GM18519 (cell line): ENCODE measurements around the gene MCUR1.
"Not testable (repeated sequence)": the region's sequence is repeated elsewhere in the genome, so short reads cannot be mapped to it uniquely, and the experiment has no call there.

Experiments used
- ATAC-seq: cut with Tn5 transposase; IDR thresholded peaks from one replicate; pipeline ENCODE4 v1.9.1; 2021; ENCODE audit warnings: mild to moderate bottlenecking, moderate library complexity; ENCODE audit not compliant: unreplicated experiment, low FRiP score

Gene MCUR1

DNA sequence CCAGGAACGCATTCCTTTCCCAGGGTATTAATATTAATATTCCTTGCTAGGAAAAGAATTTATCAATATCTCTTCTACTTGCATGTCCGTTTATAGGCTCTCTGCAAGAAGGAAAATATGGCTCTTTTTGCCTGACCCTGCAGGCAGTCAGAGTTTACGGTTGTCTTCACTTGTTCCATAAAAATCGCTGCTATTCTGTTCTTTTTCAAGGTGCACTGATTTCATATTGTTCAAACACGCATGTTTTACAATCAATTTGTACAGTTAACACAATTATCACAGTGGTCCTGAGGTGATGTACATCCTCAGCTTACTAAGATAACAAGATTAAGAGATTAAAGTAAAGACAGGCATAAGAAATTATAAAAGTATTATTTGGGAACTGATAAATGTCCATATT lies 15.1 kb upstream of the MCUR1 start:
- not testable (repeated sequence) for ATAC-seq

DNA sequence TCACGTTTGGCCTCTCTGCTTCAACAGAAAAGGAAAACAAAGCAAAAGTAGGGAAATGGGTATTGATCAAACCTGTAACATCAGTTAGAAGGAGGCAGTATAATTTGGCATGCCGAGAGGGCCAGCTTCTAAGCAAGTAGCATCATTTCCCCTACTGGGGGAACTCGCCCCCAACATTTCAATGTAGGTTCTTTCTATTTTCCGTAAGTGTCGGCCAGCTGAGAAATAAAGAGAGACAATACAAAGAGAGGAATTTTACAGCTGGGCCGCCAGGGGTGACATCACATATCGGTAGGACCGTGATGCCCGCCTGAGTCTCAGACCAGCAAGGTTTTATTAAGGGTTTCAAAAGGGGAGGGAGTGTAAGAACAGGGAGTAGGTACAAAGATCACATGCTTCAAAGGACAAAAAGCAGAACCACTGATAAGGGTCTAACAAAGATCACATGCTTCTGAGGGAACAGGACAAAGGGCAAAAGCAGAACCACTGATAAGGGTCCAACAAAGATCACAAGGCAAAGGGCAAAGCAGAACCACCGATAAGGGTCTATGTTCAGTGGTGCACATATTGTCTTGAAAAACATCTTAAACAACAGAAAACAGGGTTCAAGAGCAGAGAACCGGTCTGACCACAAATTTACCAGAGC lies 14.4 kb upstream of the MCUR1 start:
- not testable (repeated sequence) for ATAC-seq

DNA sequence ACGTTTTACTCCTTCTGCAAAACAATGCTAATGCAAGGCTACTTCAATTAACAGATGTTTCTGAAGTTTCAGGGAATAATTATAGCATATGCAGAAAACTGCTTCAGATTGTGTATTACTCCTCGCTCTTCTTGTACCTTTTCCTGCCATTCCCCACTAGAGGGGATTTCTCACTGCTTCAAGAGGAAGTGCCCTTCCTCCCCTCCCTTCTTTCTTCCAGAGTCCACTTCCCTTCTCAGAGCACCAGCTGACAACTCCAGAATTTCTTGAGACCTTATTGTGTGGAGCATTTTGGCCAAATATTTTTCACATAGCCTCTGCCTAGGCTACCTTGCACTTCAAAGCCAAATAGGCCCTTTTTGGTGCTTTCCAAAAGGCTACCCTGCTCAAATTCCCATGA lies 12.7 kb upstream of the MCUR1 start:
- no peak for ATAC-seq

DNA sequence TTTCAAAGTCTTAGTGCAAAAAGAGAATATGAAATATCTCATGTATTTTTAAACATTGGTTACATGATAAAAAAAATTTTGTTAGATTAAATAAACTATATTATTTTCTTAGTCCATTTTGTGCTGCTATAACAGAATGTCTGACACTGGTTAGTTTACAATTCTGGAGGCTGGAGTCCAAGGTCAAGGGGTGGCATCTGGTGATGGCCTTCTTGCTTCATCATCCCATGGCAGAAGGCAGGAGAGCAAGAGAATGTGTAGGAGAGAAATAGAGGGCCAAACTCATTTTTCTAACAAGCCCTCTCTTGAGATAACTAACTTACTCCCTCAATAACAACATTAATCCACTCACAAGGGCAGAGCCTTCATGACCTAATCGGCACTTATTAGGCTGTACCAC lies 11.5 kb upstream of the MCUR1 start:
- ATAC-seq = no peak

DNA sequence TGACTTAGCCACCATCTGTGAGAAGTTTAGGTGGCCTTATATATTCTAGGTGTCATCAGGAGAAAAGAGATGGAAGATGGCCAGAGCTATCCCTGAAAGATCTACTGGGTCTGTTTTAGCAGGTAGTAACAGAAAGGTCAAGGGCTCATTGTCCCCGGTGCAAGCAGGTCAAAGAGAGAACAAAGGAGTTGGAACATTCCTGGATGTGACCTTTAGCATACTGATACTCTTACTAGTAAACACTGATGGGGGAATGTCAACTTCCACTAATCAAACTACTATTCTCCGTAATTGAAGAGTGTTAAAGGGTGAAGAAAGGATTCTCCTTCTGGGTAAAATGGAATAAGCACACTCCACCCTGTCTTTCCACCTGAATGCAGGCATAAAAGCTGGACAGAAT lies 4.0 kb upstream of the MCUR1 start:
- no peak for ATAC-seq

DNA sequence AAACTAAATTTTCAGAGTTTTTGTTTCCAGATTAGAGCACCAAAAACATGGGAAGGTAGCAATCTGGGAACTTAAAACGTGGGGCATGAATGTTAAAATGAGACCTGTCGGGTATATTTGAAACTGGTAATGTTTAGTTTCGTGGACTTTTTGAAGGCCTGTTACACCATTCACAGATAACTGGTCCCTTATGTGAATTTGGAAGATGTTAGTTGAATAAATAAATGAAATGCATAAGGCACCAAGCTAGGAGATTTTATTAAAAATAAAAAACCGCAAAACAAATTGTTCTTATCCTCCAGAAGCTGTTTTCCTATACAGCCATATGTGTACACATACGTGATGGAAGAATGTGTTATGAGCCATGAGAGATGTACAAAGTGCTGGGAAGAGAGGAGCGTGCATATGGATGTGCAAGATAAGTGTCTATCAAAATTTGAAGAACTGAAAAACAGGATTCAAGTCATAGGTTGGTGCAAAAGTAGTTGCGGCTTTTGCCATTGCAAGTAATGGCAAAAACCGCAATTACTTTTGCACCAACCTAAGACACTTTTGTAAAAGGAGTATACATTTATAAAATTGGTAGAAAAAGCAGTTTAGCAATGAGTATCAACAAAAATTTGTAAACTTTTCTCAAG lies 700 bp upstream of the MCUR1 start:
- no peak for ATAC-seq

DNA sequence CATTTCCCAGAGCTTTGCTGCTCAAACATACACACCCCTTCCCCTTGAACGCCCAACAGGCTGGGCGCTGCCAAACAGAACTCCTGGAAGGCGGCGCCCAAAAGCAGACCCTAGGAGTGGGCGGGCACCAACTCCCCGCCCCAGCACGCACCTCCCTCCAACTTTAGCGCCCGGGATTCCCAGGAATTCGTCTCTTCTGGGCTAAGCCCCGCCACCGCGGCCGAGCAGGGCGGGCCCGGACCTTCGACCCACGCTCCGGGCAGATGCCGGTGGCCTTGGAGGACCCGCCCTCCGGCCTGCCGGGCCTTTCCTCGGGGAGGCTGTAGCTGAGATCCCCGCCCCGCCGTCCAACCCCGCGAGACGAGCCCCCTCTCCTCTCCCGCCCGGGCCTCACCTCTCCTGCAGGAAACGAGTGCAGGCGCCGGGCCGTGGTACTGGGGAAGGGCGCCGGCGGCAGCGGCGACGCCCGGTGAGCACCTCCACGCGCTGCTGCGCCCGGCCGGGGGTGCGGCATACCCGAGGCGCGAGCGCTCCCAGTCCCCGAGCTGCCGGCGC lies 659 bp downstream of the MCUR1 start:
- peak; percentile 20 for ATAC-seq

DNA sequence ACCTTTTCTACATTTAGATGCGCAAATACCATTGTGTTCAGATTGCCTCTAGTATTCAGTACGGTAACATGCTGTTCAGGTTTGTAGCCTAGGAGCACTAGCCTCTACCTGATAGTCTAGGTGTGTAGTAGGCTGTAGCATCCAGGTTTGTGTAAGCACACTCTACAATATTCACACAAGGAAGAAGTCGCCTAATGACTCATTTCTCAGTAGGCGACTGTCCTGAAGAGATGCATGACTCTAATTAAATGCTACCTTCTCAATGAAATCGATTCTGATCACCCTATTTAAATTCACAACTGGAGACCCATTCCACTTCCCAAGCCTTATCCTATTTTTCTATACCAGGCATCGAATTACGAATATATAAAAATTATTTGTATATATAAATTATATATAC lies 1.3 kb downstream of the MCUR1 start:
- ATAC-seq = no peak

DNA sequence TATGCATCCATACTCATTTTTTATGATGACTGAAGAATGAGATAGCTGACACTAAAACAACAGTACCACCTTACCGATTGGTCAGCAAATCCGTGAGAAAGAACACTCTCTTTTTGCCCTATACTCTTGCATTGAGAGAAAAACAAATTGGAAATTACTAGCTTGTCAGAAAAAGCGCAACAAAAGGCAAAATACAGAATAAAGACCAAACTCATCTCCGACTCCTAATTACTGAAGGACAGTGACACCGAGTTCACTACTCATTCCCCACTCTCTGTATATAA lies 2.1 kb downstream of the MCUR1 start:
- no peak for ATAC-seq

DNA sequence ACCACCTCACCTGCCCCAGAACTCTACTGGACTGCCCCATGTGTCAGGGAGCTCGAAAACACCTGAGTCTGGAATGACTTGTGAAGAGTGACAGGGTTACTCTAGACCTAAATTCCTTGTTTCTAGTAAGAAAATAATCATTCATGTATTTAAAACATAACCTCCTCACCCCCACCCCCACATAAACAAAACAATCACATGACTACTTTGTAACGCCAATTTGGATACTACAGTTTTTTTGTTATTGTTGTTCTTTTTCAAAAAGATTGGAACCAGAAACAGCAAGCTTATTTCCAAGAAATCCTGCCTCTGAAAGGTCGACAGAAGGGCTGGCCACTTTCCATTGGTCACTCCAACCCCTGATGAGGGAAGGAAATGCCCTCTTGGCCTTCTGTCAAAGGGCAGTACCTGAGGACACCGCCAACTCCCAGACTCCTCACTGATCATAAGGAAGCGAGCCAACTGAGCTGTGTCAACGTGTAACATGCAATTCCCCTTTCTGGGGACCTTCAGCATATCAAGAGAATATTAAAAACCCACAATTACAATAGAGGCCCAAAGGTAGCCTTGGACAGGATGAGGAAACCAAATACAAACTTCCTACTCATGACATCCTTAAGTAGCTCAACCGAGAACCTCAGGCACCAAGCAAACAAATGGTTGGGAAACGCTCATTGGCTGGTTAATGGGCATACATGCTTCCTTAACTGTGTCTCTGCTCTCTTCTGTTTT lies 2.6 kb downstream of the MCUR1 start:
- no peak for ATAC-seq

DNA sequence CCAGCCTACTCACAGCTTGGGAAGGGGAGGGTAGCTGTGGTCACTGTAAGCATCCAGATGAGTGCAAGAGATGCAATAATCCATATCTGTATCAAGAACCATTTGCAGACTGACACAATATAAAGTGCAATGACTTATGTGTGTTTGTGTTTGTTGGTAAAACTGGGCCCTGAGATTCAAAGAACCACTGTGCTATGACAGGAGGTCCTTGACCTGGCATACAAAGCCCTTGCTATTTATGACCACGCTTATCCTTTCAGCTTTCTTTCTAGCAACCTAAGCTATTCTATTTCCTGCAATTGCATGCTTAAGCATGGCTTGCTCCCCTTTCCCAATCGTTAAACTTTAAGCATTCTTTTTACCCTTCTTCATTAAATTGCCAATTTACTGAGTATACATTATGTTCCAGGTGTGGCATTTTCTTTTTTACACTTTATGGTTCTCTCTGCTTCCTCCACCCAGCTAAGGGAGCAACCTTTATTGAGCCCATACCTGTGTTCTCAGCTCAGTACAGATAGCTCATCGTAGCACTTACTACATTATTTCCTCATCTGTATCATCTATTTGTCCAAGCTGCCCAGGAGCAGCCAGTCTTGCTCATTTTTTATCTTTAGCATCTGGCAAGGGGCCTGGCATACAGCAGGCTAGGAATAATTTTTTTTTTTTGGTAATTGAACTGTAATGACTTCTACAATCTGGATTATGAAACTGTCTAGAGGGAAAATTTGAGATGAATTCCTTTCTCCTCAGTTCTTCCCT lies 3.5 kb downstream of the MCUR1 start:
- ATAC-seq = no peak

DNA sequence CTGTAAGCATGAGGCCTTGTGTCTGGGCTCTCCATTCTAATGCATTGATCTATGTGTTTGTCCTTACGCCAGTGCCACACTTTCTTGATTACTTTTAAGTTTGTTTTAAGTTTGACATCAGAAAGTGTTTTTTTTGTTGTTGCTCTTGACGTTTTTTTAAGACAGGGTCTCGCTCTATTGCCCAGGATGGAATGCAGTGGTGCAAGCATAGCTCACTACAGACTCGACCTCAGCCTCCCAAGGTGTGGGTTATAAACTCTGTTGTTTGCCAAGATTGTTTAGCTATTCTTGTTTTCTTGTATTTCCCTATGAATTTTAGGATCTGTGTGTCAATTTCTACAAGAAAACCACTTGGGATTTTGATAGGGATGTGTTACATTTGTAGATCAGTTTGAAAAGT lies 5.6 kb downstream of the MCUR1 start:
- no peak for ATAC-seq

DNA sequence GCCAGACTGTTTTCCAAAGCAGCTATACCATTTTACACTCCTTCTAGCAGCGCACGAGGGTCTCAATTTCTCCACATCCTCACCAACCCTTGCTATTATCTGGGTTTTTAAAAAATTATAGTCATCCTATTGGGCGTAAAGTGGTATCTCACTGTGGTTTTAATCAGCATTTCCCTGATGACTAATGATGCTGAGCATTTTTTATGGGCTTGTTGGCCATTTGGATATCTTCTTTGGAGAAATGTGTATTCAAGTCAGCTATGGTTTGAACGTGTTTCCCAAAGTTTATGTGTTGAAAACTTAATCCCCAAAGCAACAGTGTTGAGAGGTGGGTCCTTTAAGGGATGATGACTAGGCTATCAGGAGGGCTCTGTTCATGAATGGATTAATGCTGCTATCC lies 6.7 kb downstream of the MCUR1 start:
- ATAC-seq = no peak

DNA sequence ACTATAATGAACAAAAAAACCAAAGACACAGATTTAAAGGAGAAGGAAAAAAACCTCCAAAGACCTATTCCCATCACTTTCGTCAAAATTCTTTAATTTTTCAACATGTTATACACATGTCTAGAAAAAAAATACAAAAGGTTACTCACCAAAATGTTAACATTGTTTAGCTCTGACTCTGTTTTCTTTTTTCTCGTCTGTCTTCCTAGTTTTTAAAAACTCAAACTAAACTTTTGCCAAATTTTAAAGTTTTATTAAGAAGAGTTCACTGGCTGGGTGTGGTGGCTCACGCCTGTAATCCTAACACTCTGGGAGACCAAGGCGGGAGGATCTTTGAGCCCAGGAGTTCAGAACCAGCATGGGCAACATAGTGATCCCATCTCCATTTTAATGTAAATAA lies 10.8 kb downstream of the MCUR1 start:
- ATAC-seq = no peak

DNA sequence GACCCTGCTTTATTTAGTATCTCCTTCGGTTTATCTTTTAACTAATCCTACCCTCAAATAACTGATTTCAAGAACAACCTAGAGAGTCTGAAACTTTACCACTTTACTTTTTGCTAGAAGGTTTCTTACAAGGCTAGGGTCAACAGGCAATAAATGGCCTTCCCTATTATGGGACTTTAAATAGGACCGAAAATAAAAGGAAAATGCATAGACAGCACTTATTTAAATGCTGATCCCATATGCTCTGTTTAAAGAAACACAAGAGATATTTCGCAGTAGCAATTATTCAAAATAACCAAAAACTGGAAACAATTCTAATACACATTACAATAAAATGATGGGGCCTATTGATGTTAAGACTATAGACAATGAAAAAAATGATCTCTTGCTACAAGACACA lies 13.7 kb downstream of the MCUR1 start:
- no peak for ATAC-seq

DNA sequence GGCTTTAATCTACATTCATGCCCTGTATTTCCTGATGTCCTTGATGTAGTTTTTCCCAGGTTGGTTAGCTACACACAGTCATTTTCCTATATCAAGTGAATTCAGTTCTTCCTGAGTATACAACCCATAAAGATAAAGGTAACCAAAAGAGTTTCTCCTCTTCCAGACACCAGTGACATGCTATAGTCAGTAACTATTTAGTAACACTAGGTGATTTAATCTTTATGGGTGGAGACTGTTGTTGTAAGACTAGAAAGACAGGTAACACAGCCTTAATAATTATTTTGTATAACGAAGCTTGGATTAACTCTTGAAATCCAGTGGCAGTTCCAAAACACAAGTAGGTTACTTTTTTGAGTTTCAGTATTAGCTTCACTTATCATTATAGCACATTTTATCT lies 17.6 kb downstream of the MCUR1 start:
- no peak for ATAC-seq

DNA sequence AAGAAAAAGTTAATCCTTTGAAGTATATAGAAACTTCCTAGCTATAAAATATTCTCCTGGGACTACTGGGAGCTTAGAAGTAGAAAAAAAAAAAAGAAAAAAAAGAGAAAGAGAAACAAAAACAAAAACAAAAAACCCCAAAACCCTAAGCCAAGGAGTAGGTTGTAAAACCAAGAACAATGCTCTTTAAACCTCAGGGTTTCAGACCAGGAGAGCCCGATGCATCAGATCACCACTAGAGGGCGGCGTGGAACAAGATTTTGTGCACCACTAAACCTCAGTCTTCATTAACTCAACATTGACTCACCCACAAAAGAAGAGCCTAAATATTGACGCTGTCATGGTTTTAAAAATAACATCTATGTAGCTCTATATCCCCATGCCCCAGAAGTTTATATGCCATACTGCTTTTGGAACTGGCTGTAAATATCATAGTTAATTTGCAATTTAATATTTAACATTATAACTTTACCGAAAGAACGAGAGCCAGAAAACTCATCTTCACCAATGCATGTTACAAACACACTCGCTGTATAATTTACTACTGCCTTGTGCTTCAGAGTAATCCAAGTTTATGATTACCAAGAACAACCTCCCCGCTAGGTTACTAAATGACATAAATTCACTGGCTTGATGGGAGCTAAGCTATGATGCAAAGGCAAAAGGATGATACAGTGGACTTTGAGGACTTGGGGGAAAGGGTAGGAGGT lies 19.2 kb downstream of the MCUR1 start:
- ATAC-seq = no peak

DNA sequence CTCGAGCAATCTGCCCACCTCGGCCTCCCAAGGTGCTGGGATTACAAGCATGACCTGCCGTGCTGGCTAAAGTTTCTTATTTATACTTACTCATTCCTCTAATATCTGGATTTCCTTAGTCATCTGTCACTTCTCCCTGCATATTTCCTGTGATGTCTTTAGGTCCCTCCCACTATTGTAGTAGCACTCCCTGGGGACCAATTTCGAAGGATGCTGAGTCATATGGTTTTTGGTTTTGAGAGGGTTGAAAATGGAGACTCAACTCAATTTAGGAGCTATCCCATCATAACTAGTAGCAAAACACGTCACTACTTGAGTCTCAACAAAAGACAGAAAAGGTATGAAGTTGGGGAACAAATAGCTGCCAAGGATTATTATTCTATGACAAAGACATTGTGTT lies 20.2 kb downstream of the MCUR1 start:
- no peak for ATAC-seq

DNA sequence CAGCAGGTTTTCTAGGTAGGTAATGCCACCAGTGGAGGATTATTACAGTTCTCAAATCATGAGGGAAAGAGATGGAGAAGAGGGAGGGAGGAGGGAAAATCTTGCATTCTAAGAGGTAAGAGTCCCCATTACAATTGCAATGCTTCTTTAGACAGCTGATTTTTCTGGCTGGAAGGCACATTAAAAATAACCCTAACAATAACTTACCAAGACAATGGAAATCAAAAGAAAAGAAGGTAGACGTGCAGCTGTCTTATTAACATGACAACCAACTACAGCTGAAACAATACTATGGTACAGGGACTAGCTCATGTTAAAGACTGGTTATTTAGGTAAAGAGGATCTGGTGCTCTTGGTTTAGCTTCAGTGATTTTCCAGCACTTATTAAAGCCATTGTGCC lies 24.6 kb downstream of the MCUR1 start:
- no peak for ATAC-seq

DNA sequence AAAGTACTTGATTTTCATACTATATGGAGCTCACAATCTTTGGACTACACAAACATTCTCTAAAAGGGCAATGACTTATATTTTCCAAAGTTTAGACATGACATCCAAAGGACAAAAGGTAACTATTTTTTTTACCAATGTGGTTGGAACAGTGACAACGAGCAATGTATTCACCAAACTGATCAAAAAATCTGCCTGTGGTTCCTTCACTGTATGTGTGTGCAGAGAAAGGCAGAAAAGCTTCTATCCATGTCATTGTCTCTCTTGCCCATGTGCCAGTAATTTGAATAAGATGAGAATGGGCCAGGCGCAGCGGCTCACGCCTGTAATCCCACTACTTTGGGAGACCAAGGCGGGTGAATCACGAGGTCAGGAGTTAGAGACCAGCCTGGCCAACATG lies 25.5 kb downstream of the MCUR1 start:
- ATAC-seq = no peak

DNA sequence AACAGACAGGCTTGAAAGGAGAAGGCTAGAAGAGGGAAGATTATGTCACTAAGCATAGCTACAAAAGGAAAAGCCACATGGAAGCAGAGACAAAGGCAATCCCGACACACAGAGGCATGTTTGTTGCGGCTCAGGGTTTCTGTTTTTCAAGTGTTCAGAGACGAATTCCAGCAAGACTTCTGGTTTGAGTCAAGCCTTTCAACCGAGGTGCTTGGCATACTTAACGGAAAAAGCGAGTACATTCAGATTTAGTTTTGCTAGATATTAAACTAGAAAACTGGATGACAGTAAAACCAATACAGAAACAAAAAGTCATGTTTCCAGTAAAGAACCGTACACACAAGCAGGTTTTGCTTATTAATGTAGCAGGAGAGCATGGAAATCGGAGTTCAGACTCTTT lies 27.2 kb downstream of the MCUR1 start:
- ATAC-seq = no peak
